GM19035 (cell line): ENCODE data around the gene SF3B6.
"Not testable (repeated sequence)": the region's sequence is repeated elsewhere in the genome, so short reads cannot be mapped to it uniquely, and the experiment has no call there.

Source experiments
- ATAC-seq: cut with Tn5 transposase; IDR thresholded peaks from one replicate; pipeline ENCODE4 v1.9.1; 2021; ENCODE audit not compliant: unreplicated experiment

SF3B6 gene

DNA sequence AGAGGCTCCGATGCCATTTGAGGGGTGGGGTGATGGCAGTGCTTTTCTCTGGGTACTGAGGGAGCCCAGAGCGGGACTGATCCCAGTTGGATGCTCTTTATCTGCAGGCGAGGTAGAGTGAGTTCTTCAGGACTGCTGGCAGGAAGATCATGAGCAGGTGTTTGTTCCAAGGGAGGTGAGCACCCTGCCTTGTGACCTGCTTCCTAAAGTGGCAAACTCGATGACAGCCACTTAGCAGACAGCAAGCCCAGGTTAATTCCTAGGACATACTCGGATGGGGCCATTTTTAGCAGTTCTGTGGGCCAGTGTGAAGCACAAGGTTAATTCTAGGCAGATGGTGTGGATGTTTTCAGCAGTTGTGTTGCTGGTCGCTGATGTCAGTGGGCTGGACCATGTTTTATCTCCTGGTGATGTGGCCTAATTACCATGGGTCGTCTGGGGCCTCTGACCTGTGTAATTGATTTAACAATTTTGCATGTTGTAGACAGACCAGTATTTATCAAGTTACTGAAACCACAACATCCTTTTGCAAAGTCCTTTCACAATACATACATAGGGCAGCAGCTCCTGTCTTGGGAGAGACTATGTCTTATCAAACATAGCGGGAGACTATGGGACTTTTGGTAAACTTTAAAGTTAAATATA is 21.6 kb downstream of the SF3B6 start:
- no peak for ATAC-seq

DNA sequence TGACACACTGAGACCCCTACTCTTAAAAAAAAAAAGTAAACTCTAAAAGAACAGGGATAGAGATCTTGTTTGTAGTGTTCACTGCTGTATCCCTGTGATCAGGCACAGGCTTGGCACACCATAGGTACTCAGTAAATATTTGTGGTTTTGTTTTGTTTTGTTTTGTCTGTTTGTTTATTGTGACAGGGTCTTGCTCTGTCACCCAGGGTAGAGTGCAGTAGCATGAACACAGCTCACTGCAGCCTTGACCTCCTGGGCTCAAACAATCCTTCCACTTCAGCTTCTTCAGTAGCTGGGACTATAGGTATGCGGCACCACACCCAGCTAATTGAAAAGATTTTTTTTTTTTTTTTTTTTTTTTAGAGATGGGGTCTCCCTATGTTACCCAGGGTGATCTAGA is 23.2 kb downstream of the SF3B6 start:
- ATAC-seq, result no peak

DNA sequence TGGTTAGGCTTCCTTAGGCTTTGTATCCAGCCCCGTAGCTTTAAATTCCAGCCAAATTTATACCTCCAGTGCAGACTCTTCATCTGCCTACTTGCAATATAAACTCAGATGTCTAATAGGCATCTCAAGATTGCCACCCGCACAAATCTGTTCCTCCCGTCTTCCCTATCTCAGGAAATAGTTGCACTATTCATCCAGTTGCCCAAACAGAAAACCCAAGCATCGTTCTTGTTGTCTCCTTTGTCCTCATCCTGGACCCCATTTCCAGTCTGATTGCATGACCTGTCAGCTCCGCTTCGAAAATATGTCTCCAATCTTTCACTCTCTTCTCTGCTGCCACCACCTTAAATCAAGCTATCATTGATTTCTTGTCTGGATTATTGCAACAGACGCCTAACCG is 24.3 kb downstream of the SF3B6 start:
- no peak for ATAC-seq

DNA sequence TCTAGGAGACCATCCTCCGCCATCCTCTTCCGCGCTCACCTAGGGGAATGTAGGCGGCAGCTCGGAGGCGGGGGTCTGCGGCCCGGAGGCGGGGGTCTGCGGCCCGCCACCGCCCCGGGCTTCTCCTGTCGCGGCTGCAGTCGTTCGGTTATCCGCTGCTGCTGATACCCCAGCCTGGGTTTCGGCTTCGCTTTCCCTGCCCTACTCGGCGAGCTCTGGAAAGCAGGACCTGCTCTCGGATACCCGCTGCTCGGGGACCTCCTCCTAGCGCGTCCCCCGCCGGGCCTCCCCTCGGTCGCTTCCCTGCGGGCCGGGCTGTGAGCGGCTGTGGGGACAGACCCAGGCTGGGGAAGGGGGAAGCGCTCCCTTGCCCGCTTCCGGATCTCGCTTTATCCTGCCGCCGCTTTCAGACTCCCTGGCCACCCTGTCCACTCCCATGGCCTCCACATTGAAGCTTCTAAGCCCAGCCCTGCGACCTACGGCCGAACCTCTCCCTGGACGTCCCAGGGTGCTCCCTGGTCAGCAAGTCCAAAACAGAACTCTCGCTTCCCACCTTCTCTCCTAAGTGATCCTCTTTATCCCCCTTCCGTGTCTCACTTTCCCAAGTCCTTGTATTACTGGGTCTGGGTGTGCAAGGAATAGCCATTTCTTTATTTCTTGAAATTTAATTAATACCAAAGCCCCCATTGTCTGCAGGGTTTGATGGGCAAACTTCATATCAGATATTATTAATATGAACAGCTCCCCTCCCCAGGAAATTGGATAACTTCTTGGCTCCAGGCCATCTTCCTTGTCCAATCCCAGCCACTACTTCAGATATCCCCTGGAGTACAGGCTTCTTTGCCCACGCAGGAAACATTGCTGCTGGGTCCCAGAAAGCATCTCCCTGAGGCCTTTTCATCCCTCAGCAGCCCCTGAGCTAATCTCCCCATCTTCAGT is 25.8 kb downstream of the SF3B6 start:
- no peak for ATAC-seq

DNA sequence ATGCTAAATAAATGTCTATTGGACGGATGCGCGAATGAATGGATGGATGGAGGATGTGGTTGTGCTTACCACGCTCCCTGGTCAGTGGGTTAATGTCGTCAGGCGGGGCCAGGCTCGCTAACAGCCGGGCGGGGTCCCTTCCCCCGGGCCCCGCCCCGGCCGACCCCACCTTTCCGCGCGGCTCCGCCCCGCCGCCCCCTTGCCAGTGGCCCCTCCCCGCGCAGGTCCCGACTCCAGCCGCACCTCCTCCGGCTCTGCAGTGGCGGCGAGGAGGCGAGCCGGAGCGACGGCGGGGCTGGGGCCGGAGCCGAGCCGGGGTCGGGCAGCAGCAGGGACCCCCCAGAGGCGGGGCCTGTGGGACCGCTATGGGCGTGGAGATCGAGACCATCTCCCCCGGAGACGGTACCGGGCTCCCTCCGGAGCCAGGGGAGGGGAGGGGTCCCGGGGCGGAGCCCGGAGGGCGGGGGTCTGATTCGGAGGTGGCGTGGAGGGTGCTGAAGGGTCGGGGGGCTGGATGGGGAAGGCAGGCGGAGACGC is 26.6 kb downstream of the SF3B6 start, which contains the start of gene FKBP1B:
TSS of gene FKBP1B (plus strand) at position 257 of the 537 bp plus-strand sequence. CDS start at position 366, 109 bp downstream.
- no peak for ATAC-seq

DNA sequence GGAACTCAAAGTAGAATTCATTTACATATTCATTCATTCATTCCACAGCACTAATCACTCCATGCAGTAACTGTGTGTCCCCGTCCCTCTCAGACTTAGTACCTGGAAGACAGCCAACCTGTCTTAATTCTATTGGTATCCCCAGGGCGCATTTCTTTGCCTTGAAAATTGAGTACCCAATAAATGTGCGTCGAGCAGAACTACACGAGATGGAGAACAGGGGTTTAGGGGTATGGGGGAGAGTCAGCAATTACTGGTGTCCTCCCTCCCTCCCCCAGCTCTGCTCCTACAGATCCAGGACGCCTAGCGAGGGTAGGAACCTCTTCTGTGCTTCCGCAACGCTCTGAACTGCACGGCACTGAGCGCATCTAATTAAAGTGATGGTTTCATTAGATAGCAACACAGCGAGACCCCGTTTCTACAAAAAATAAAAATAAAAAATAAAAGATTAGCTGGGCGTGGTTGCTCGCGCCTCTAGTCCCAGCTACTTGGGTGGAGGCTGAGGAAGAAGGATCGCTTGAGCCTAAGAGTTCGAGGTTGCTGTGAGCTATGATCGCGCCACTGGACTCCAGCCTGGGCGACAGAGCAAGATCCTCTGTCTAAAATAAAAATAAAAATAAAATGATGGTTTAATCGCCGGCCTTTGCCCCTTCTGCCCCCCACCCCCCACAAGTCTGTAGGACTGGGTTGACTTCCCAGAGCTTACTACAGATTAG is 27.2 kb downstream of the SF3B6 start:
- no peak for ATAC-seq

DNA sequence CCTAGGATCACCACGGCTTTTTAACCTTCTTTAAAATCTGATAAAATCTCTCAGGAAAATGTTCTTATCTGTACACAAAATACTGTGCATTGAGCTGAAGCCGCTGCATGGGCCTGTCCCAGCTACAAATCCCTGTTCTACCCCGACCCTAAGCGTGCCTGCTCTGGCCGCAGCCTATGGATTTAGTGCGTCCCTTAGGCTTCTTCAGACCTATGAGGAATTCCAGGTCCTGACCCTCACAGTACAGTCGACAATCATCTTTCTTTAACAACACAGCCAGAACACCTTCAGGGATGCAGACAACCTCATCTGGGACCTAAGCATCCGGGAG is 28.5 kb downstream of the SF3B6 start:
- peak; percentile 5 for ATAC-seq

DNA sequence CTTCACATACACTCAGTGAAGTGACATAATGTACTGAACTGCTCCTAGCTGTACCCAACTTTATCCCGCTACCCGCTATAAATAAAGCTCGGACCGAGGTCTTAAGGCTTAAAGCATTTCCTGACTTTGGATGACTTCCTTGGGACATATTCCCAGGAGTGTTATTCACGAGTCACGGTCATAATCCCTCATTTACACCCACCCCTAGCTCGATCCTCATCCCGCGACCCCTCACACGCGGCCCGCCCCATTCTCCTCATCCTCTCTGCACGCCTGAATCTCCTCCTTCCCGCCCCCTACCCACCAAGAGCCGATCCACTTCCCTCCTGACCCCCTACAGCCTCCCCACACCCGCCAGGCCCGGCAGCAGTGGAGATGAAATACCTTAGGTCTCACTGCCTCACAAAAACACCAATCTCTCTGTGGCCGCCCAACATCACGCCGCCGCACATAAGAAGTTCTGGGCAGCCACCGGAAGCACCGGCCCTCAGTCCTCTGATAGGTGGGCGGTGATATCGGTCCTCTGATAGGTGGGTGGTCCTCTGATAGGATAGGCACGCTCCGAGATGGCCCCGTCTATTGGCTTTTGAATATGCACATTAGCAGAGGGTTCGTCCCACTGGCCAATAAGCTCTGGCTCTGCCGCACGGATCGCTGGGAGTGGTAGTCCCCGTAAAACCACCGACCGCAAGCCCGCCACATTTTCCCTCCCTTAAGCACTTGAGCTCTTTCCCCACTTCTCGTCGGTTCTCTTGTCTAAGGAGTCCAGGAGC is 29.0 kb downstream of the SF3B6 start, which contains the start of gene WDCP:
TSS of gene WDCP (minus strand) at position 462 of the 773 bp plus-strand sequence. CDS start 7,897 bp downstream, outside the sequence.
- peak; percentile 99 for ATAC-seq

DNA sequence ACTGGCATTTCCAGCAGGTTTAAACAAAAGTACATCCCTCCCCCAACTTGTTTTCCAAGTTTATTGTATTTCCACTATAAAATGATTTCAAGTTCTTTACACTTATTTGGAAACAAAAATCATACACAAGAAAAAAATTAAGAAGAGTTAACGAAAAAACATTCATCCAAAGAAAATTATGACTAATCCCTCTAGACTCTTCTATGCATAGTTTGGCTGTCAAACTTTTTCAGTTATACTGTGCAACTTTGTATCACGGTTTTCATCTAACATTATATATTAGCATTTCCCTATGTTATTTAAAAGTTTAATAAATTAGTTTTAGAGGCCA is 29.6 kb downstream of the SF3B6 start:
- ATAC-seq, result no peak

DNA sequence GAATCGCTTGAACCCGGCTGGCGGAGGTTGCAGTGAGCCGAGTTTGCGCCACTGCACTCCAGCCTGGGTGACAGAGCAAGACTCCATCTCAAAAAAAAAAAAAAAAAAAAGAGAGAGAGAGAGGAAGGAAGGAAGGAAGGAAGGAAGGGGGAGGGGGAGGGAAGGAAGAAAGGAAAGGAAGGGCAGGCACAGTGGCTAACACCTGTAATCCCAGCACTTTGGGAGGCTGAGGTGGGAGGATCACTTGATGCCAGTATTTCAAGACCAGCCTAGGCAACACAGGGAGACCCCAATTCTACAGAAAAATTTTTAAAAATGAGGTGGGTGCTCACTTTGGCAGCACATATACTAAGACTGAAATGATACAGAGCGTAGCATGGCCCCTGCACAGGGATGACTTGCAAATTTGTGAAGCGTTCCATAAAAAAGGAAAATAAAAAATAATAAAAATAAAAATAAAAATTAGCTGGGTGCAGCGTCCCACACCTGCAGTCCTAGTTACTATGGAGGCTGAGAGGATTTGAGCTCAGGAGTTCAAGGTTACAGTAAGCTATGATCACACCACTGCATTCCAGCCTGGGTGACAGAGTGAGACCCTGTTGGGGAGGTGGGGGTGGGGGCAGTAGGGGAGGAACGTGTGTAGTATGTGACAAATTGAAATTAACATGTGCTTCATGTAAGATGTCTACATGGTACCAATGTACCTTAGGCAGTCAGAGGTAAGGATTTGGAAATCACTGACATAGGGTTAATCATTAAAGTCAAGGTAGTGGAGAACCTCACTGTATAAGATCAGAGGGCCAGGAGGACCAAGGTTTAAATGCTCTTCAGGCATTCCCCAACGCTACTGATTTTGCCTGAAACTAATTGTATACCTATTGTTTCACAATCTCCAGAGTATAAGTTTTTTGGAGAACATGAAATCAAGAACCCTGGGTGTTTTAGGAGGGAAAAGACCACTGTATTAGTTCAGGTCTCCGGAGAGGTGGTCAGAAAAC is 30.3 kb downstream of the SF3B6 start:
- ATAC-seq, result no peak

DNA sequence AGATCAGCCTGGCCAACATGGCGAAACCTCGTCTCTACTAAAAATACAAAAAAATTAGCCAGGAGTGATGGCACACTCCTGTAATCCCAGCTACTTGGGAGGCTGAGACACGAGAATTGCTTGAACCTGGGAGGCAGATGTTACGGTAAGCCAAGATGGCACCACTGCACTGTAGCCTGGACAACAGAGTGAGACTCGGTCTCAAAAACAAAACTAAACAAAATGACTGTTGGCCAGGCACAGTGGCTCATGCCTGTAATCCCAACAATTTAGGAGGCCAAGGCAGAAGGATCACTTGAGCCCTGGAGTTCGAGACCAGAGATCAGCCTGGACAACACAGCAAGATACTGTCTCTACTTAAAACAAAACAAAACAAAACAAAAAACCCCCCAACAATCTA is 33.0 kb downstream of the SF3B6 start:
- ATAC-seq, result not testable (repeated sequence)

DNA sequence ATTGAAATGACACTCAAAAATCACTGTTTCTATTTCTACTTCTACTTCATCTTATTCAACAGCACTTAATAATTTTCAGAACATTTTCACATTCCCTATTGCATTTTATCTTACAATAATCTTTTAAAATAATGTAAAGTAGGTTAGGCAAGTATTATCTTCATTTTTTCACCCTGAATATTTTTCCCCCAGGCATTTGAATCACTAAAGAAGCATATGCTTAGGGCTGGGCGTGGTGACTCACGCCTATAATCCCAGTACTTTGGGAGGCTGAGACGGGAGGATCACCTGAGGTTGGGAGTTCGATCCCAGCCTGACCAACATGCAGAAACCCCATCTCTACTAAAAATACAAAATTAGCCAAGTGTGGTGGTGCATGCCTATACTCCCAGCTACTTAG is 35.6 kb downstream of the SF3B6 start:
- ATAC-seq, result no peak

DNA sequence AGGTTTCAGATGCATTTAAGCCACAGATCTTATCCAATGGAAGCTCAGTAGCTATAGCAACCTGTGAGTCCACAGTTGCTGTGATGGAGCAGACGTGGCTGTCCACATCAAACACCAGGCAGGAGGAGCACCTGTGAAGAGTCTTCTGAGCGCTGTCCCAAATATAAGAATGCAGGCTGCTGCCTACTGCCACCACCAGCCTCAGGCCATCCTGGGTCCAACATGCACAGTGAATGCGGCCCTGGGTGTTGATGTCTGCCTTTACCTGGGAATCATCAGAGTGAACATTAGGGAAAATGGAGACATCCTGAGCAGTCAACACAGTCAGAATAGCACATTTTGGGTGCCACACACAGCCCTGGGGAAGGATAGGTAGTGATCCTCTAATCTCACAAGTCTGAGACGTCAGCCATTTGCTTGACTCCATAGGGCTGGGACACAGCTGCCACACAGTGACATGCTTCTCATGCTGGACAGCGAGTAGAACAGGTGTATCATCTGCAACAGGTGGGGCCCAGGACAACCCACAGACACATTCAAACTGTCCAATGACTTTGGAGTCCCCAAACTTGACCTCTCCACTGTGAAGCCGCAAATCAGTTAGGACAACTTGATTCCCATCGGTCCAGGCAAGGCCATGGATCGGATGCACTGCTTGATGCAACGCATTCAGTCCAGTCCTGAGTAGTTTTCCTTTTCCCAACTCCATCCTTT is 37.2 kb downstream of the SF3B6 start:
- no peak for ATAC-seq

DNA sequence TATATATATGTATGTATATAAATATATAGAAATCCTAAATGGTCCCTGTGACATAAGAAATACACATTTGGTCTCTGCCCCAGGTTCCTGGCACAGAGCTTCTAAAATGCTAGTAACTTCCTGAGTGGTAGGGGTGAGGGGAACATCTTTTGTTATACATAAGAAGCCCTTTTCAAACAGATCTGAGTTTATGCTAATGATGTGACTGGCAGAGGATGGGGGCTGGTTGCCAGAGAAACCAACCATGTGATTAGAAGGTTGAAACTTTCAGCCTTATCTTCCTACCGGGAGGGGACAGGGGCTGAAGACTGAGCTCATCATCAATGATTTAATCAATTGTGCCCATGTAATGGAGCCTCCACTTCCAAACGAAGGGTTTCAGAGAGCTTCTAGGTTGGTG is 49.9 kb downstream of the SF3B6 start:
- no peak for ATAC-seq

DNA sequence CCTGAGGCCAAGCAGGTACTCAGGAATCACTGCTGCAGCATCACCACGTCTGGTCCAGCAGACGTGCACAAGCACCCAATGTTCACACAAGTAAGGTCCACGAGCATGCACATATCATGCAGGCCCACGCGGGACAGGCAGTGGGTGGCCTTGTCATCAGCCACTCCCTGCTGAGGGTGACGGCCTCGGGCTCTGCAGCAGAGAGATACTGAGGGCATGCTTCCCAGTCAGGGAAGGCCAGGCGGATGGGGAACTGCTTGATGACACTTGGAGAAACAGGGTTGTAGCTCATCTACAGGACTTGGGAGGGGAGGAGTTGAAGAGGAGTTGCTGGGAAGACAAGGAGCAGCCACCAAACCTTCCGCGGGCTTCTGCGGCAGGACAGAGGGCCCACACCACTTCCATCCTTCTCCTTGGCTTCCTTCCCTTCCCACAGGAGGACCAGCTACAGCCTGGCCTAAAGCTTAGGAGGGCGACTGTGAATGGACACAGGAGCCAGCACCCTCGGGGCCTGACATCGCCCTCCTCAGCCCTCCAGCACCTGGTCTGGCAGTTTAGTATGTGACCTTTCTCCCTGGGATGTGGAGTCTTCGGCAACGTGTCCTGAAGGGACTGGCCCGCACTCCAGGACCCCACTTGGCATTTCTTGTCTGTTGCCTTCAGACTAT is 51.0 kb downstream of the SF3B6 start:
- no peak for ATAC-seq

DNA sequence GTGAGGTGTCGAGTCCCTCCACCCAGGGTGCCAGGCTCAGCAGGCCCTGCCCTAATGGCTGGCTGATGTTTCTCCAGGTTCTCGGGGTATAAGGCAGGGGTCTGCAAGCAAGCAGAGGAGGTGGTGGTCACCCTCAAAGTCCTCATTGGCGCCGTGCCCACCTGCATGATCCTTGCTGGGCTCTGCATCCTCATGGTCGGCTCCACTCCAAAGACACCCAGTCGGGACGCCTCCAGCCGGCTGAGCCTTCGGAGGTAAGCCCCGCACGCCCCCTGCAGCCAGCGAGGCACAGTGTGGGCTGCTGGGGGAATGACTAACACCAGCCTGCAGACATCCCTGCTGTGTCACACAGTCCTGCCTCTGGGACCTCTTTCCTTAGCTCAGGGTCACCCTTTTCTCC is 52.1 kb downstream of the SF3B6 start:
- no peak for ATAC-seq

DNA sequence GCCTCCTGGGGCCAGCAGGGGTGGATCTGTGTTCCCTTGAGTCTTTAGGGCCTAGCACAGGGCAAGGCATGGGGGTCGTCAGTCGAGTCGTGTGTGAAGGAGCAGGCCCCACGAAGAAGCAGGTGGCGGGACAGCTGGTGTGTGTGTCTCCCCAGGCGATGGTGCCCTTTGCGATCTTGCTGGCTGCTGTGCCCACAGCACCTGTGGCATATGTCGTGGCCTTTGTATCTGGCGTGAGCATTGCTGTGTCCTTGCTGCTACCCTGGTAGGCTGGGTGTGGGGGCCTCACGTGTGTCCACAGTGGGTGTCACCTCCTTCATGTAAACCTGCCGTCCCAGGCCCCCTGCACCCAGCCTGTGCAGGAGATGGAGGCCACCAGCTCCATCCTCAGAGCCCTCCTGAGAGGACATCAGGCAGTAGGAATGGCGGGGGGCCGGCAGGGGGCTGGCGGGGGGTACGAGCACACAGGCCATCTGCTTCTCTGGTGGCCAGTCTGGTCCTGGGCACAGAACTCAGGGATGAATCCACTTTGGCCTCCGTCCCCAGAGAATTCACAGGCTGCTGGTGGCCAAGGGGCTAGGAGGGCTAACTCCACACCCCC is 53.1 kb downstream of the SF3B6 start:
- no peak for ATAC-seq
